Measurements from ENCODE around the gene BYSL. TPM values are rescaled to one million over a fixed set of nuclear protein-coding genes. Genes with fewer than 3 reads are reported as not detected.
A peak's percentile ranks its signal among the peaks of the same experiment; 100 is the strongest.

BYSL gene
- total RNA-seq, 1 donor from 2014 or later: 43.2 TPM

DNA sequence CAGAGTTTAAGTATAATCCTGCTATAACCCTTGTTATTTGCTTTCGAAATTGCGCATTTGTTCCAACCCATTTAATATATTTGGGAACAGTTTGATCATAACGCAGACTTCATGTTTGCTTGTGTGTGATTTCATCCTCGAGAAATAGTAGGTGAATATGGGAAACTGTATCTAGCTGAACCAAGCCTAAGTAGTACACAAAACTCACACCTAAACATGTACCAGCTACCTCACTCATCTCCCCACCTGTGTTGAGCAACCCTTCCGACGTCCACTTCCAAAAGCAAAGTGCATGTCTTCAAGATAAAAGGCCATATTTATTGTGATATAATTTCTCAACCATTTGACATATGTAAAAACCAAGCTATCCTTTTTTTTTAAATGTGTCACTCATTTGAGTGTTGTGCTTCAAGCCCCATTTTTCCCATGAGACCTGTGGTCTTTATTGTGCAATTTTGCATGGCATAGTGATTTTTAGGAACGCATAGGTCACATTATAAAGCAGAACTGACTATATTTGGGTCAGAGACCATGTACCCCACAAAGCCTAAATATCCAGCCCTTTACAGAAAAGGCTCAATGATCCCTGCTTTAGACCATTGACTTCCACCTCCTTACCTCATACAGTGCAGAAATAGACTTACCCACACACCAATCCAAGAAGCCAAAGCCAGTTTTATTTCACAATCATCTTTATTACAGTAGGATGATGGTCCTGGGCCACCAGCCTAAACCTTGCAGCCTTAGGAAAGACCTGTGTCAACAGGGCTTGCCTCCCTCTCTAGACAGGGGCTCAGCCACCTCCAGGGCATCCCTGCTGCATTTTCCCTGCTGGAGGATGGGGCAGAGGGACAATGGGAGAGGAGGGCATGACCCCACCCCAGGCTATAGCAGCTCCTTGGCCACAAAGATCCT, 13.2 kb downstream of the BYSL start:
- ATAC-seq (ENCODE audit: low read depth) (peak; percentile 16), DNase-seq (no peak)
- POLR2A ChIA-PET: interaction anchor here (0.9 to 13.0 kb wide), 8 partner anchors 10 to 147 kb away, joined by 3 to 195 read pairs (median 6); partner anchors contain the start of genes BYSL, MED20, TAF8 and TOMM6
- peak overlapping the region; percentile 65 for H3K27ac Mint-ChIP-seq
- no peaks in the 10 kb centered on the region for H3K9me3 Mint-ChIP-seq
- peaks cover 69% of the 10 kb centered on the region for H3K36me3 Mint-ChIP-seq (ENCODE audit: low read depth)
- no peaks in the 10 kb centered on the region for H3K27me3 Mint-ChIP-seq
- intact Hi-C loops (cut with micrococcal nuclease): no loop called here
- CTCF ChIA-PET: interaction anchor here (1.8 to 4.0 kb wide), 6 partner anchors 12 to 109 kb away, joined by 5 to 32 read pairs (median 8); partner anchors contain the start of genes BYSL and MED20
- no peak for TF ChIP-seq CTCF (IDR thresholded peaks at IDR 0.05)
- peak overlapping the region; percentile 25 for H3K4me3 Mint-ChIP-seq
- H3K4me1 Mint-ChIP-seq: peaks cover 65% of the 10 kb centered on the region

- Mint-ChIP-seq H3K9me3 (no peaks in the 10 kb centered on the region), H3K4me3 (no peak overlapping the region)
- CTCF ChIA-PET: interaction anchor here (1.0 to 4.0 kb wide), 9 partner anchors 12 to 115 kb away, joined by 4 to 32 read pairs (median 7); partner anchors contain the start of genes BYSL, MED20 and TAF8
These were observed 13.9 kb downstream of the BYSL start for GRCh38 chr6:41935193-41935574.

DNA sequence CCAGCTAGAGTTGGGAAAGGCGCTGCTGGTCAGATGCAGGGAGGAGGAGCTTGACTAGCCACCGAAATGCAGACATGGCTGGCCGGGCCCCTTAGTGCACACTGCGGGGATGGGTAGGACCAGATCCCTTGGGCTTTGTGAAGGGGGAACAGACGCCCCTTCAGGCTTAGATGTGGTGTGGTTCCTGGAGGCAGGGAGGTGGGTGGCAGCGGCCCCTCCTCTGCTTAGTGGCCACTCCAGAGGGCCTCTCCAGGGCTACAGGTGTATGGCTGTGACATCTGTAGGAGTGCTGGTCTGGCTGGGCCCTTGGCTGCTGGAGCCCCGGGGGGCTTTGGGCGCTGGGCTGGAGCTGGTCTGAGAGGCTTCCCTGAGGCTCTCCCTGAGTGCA, 14.4 kb downstream of the BYSL start:
- Mint-ChIP-seq H3K27ac (peak overlapping the region; percentile 65), H3K27me3 (no peaks in the 10 kb centered on the region), H3K9me3 (no peaks in the 10 kb centered on the region), H3K36me3 (ENCODE audit: low read depth) (peaks cover 62% of the 10 kb centered on the region), H3K4me3 (no peak overlapping the region), H3K4me1 (peaks cover 76% of the 10 kb centered on the region)
- ATAC-seq (ENCODE audit: low read depth): no peak
- DNase-seq: no peak
- intact Hi-C loops (cut with micrococcal nuclease): loop anchor here (1.0 kb wide), 5 partner anchors 14 to 148 kb away; partner anchors contain the start of genes BYSL, MED20 and TOMM6
- ChIA-PET POLR2A (interaction anchor here (0.5 to 13.0 kb wide), 10 partner anchors 10 to 149 kb away, joined by 3 to 195 read pairs (median 4); partner anchors contain the start of genes BYSL, MED20, TAF8 and TOMM6), CTCF (interaction anchor here (1.0 to 4.0 kb wide), 11 partner anchors 13 to 115 kb away, joined by 3 to 32 read pairs (median 7); partner anchors contain the start of genes BYSL, MED20 and TAF8)
- no peak for TF ChIP-seq CTCF (IDR thresholded peaks at IDR 0.05)

More at GRCh38 chr6:41935193-41935574, 13.9 kb downstream of the BYSL start:
- POLR2A ChIA-PET: interaction anchor here (0.5 to 13.0 kb wide), 8 partner anchors 9 to 148 kb away, joined by 3 to 195 read pairs (median 6); partner anchors contain the start of genes BYSL, MED20, TAF8 and TOMM6
- DNase-seq (no peak), ATAC-seq (ENCODE audit: low read depth) (no peak)
- Mint-ChIP-seq H3K27ac (peak overlapping the region; percentile 65), H3K4me1 (peaks cover 71% of the 10 kb centered on the region), H3K36me3 (ENCODE audit: low read depth) (peaks cover 64% of the 10 kb centered on the region), H3K27me3 (no peaks in the 10 kb centered on the region)
- no peak for TF ChIP-seq CTCF (IDR thresholded peaks at IDR 0.05)
- intact Hi-C loops (cut with micrococcal nuclease): no loop called here

DNA sequence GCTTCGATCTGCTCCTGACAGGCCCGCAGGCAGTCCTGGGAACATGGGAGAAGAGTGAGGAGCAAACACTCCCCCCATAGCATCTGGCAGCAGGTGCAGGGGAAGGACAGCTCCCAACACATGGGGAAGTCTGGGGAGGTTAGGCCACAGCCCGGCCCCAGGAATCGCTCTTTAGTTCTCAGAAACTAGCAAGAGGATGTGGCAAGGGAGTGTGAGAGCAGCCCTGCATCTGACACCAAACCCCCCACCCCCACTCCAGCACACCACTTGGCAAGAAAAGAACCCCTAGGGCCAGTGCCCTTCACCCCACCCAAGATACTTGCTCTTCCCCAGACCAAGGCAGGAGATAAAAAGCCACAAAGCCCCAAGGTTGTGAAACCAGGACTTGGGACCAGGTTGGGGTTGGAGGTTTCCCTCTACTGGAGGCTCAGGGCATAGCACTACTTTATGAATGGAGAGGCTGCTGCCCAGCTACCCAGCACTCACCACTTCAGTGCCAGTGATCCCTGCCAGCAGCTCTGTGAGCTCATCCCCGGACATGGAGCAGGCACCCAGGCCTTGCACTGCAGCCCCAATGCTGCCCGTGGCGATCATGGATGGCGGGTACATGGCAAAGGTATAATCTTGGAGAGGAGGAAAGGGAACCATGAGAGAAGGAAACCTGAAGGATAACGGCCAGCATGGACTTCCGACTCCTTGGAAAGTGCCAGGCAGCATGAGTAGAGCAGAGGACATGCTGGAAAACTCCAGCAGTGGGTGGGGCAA, 15.0 kb downstream of the BYSL start:
- no peaks in the 10 kb centered on the region for H3K27me3 Mint-ChIP-seq
- peaks cover 56% of the 10 kb centered on the region for H3K36me3 Mint-ChIP-seq (ENCODE audit: low read depth)
- peak; percentile 38 for DNase-seq
- peak overlapping the region; percentile 65 for H3K27ac Mint-ChIP-seq
- peak; percentile 63 for TF ChIP-seq CTCF (IDR thresholded peaks at IDR 0.05)
- H3K4me1 Mint-ChIP-seq: peaks cover 78% of the 10 kb centered on the region
- POLR2A ChIA-PET: interaction anchor here (0.5 to 13.0 kb wide), 11 partner anchors 13 to 1583 kb away, joined by 3 to 195 read pairs (median 5); partner anchors contain the start of genes BYSL, MED20, TAF8 and TOMM6
- intact Hi-C loops (cut with micrococcal nuclease): loop anchor here (1.0 kb wide), 5 partner anchors 15 to 149 kb away; partner anchors contain the start of genes BYSL, MED20 and TOMM6
- CTCF ChIA-PET: interaction anchor here (0.6 to 4.0 kb wide), 13 partner anchors 14 to 114 kb away, joined by 3 to 32 read pairs (median 5); partner anchors contain the start of genes BYSL, MED20 and TAF8
- H3K4me3 Mint-ChIP-seq: peak overlapping the region; percentile 53
- ATAC-seq (ENCODE audit: low read depth): peak; percentile 69
- no peaks in the 10 kb centered on the region for H3K9me3 Mint-ChIP-seq
